ENCODE results near the gene KIF20B.
A peak's percentile ranks its signal among the peaks of the same experiment; 100 is the strongest.
"Not testable (repeated sequence)": the region's sequence is repeated elsewhere in the genome, so short reads cannot be mapped to it uniquely, and the experiment has no call there.

The KIF20B gene

GRCh38 chr10:89693176-89693575, 8.2 kb upstream of the KIF20B start:
- DNase-seq = no peak

- no peak for DNase-seq
These were observed 6.1 kb upstream of the KIF20B start for GRCh38 chr10:89695307-89695706.

GRCh38 chr10:89697946-89698345, 3.4 kb upstream of the KIF20B start:
- no peak for DNase-seq

DNA sequence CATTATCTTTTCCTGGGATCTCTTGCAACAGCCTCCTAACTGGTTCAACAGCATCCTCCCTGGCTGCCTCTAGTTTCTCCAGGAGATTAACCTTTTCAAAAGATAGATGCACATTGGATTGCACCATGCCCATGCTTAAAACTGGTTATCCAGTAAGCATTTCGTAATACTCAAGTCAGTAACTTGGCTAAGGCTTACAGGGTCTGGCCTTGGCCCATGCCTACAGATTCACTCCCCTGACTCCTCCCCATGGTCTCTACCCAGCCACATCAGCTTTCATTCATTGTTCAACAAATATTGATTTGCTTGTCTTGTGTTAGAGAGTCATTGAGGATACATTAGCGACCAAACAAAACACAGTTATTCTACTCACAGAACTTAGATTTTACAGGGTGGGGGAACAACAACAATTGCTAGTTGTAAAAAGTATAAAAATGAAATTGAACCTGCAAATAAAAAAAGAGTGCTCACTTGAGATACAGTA, 1.8 kb upstream of the KIF20B start:
- DNase-seq = peak; percentile 7

GRCh38 chr10:89700923-89701241, 508 bp upstream of the KIF20B start:
- no peak for DNase-seq

DNA sequence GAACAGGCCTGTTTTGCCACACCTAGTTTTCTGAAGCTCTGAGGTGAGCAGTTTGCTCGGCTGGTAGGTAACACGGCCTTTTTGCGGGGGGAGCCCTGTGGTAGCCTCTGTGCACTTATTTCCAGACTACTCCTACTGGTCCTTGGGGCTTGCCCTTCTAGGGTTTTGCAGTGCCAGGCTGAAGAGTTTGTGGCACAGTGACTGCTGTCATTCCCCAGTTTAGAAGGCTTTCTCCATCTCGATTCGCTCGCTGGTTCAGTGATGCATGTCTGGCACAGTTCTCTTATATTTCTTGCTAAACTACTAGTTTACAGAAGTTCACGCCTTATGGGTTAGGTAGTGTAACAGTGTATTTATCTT, 711 bp downstream of the KIF20B start:
- DNase-seq = no peak

- DNase-seq = no peak
These were observed 4.1 kb downstream of the KIF20B start for GRCh38 chr10:89705466-89705865.

GRCh38 chr10:89706011-89706410, 4.6 kb downstream of the KIF20B start:
- DNase-seq = no peak

- no peak for DNase-seq
These were observed 6.0 kb downstream of the KIF20B start for GRCh38 chr10:89707372-89707771.

DNA sequence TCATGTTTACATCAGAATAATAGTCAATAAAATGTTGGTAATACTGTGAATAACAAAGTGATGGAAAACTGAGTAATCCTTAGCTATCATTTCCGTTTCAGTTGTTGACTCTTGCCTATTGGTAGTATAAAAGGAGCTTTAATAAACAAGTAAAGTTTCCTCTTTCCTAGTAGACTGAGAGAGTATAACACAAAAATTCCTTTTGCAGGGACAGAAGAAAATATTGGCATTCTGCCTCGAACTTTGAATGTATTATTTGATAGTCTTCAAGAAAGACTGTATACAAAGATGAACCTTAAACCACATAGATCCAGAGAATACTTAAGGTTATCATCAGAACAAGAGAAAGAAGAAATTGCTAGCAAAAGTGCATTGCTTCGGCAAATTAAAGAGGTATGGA, 9.4 kb downstream of the KIF20B start:
- DNase-seq = no peak

GRCh38 chr10:89734616-89735015, 33.2 kb downstream of the KIF20B start:
- DNase-seq = no peak

- no peak for DNase-seq
These were observed 37.3 kb downstream of the KIF20B start for GRCh38 chr10:89738551-89739209.

- DNase-seq = no peak
These were observed 39.9 kb downstream of the KIF20B start for GRCh38 chr10:89741126-89741762.

GRCh38 chr10:89744026-89744425, 42.6 kb downstream of the KIF20B start:
- no peak for DNase-seq

DNA sequence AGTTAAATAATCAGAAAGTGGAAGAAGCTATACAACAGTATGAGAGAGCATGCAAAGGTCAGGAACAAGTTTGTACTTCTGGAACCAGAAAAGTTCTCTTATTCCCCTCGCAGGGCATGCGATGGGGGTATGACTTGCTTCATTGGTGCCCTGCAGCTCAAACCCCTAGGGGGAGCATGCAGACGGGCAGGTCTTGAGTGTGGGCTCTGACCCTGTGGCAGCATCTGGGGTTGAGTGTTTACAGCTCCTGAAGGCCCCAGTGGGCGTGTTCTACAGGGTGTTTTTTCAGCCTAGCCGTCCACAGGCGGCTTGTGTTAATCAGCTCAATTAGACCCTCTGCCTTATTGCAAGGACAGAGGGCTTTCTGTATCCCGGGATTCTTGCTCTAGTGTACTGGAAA, 44.5 kb downstream of the KIF20B start:
- DNase-seq = no peak

GRCh38 chr10:89750441-89750840, 49.1 kb downstream of the KIF20B start:
- no peak for DNase-seq

DNA sequence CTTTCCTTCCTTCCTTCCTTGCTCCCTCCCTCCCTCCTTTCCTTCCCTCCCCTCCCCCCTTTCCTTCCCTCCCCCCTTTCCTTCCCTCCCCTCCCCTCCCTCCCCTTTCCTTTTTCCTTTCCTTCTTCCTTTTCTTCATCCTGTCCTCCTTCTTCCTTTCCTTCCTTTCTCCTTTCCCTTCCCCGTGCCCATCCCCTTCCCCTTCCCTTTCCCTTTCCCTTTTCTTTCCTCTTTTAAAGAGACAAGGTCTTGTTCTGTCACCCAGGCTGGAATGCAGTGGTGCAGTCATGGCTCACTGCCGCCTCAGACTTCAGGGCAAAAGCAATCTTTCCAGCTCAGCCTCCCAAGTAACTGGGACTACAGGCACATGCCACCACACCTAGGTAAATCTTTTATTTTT, 54.0 kb downstream of the KIF20B start:
- DNase-seq = no peak

GRCh38 chr10:89759531-89759930, 58.1 kb downstream of the KIF20B start:
- DNase-seq = no peak

- DNase-seq = not testable (repeated sequence)
These were observed 62.3 kb downstream of the KIF20B start for GRCh38 chr10:89763671-89764070.

GRCh38 chr10:89771684-89772083, 70.3 kb downstream of the KIF20B start:
- no peak for DNase-seq

DNA sequence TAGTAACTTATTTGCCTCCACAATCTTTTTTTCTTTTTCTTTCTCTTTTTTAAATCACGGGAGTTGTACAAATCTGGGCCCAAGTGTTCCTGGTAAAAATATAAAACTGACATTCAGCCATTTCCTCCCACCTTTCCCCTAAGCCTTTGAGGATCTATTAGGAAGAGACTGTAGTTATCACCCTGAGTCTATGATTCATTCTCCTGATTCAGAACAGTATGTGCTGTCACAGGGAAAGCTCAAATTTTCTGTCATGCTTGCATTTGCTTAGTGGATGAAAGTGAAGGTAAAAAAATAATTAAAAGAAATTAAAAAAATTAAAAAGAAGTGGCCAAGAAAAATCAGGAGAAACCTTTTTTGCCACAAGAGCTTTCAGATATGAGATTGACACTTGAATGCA, 71.7 kb downstream of the KIF20B start:
- DNase-seq = no peak

GRCh38 chr10:89776665-89777064, 75.3 kb downstream of the KIF20B start:
- DNase-seq = no peak

DNA sequence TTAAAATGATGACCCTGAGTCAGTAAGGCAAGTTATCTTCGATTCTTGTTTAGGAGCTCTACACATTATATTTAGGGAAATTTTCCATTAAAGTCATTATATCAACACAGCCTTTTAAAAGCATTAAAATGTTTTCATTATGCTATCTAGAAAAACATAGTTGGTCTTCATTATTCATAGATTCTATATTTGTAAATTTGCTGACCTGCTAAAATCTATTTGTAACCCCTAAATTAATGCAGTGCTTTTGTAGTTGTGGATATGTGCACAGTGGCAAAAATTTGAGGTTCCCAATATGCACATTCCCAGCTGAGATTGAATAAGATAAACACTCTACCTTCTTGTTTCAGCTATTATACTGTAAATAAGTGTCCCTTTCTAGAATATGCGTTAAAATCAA, 81.1 kb downstream of the KIF20B start:
- no peak for DNase-seq

DNA sequence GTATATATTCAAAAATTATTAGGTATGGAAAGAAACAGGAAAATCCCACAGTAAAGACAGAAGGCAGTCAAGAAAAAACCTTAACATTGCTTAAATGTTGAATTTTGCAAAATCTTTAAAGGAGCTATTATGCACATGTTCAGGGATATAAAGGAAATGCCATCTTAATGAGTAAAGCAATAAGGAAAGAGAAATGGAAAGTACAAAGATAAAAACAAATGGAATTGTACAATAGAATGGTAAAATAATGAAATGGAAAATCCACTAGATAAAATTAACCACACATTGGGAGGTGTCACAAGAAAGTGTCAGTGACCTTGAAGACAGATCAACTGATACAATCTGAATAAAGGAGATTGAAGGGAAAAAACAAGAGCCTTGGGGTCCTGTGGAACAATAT, 82.0 kb downstream of the KIF20B start:
- no peak for DNase-seq

DNA sequence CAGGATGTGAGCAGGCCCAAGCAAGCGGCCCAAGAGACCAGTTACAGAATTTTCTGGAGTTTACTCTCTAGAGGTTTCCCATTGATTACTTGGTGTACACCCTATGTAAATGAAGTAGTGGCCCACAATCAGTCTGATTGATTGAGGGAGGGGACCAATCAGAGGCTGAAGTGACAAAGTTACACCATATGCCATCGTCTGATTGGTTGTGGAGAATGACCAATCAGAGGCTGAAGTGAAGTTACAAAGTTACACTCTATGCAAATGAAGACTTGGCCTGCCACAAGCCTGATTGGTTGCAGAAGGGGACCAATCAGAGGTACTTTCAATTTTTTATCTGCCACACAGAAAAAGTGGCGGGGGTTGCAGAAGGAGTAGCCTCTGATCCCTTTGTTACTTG, 83.7 kb downstream of the KIF20B start:
- peak; percentile 7 for DNase-seq
